CD4-positive, alpha-beta T cell treated with Interleukin-12 subunit alpha and Interleukin-12 subunit beta, for 1 hour (primary cell): ENCODE results near the gene TTBK2.
"Not testable (repeated sequence)": the region's sequence is repeated elsewhere in the genome, so short reads cannot be mapped to it uniquely, and the experiment has no call there.

Experiments used
- DNase-seq: peaks from one replicate; pipeline ENCODE4 v3.0.0-alpha.2; 2020

TTBK2 gene

DNA sequence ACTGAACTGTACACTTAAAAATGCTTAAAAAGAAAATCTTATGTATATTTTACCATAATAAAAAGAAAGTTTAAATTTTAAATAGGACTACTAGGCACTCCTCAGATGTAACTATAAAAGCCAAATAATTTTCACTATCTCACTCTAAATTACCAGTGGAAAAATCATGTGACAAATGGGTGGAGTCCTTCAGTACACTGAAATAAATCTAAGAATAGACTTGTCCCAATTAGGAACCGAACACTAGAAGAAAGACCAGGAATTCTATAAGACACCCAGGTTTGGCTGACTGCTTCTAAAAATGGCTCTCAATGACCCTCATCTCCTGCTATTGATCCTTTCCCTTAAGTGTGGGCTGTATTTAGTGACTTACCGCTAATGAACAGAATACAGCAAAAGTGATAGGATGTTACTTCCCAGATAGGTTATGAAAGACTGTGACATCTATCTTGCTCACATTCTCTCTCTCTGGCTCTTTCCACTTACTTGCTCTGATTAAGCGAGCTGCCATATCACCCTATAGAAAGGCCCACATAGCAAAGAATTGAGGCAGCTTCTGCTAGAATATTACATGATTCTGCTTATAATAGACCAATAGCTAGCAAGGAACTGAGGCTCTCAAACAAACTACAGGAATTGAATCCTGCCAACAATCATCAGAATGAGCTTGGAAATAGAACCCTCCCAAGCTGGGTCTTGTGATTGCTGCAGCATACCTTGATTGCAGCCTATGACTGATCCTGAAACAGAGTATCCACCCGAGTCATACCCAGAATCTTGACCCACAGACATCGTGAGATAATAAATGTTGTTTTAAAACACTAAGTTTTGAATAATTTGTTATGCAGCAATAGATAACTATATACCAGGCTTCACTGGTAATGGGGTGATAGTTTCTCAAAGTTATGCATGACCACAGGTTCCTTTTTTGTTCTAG, 16.9 kb downstream of the TTBK2 start:
- no peak for DNase-seq

DNA sequence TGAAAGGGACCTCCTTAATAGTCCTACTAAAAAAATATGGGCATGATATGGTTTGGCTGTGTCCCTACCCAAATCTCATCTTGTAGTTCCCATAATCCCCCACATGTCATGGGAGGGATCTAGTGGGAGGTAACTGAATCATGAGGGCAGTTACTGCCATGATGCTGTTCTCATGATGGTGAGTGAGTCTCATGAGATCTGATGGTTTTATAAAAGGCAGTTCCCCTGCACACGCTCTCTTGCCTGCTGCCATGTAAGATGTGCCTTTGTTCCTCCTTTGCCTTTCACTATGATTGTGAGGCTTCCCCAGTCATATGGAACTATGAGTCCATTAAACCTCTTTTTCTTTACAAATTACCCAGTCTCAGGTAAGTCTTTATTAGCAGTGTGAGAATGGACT, 26.7 kb downstream of the TTBK2 start:
- DNase-seq: not testable (repeated sequence)

DNA sequence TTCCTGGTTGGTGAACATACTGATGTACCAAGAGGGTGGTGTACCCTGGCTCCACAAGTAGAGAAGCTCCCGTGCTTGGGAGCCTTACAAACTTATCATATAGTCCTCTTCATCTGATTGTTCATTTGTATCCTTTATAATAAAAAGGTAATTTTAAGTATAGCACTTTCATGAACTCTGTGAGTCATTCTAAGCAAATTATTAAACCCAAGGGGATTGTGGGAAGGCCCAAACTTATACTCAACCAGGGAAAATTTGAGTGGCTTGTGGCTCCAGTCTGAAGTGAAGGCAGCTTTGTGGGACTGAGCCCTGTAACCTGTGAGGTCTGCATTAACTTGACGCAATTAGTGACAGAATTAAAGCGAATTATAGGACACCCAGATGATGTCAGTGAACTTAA, 29.0 kb downstream of the TTBK2 start:
- no peak for DNase-seq

DNA sequence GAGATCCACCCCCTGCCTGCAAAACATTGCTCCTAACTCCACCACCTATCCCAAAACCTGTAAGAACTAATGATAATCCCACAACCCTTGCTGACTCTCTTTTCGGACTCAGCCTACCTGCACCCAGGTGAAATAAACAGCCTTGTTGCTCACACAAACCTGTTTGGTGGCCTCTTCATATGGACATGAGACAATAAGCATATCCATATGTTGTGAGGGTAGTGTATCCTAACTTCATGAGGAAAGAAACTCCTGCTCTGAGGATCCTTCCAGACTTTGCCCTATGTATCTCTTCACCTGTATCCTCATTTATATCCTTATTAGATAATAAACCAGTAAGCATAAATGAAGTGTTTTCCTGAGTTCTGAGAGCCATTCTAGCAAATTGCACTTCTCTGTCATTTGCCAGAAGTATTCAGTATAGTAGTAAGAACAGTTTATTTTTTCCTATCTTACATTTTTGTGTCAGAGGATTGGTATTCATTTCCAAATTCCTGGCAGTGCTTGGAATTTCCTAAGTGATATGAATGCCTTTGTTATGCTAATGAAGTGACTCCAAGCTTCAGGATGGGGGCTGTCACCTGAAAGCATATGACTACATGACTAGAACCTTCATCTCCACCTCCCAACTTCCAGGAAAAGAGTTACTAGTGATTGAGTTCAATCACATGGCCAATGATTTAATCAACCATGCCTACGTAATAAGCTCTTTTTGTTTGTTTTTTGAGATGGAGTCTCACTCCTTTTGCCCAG, 30.2 kb downstream of the TTBK2 start:
- DNase-seq: no peak

DNA sequence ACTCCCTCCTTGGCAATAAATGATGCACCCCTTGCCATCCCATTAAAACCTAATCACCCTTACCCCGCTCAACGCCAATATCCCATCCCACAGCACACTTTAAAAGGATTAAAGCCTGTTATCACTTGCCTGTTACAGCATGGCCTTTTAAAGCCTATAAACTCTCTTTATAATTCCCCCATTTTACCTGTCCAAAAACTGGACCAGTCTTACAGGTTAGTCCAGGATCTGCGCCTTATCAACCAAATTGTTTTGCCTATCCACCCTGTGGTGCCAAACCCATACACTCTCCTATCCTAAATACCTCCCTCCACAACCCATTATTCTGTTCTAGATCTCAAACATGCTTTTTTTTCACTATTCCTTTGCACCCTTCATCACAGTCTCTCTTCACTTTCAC, 33.2 kb downstream of the TTBK2 start:
- not testable (repeated sequence) for DNase-seq

DNA sequence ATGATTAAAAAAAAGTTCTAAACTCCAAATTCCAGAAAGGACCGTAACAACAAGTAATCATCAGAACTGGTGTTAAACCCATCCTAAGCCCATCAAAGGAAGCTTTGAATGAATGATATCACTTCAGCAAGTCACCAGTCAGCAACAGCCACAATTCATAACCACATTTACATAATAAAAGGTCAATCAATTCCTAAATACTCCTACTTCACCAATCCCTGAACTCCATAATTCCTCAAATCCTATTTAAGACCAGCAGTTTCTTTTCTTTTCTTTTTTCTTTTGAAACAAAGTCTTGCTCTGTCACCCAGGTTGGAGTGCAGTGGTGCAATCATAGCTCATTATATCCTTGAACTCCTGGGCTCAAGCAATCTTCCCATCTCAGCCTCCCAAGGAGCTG, 40.5 kb downstream of the TTBK2 start:
- no peak for DNase-seq

DNA sequence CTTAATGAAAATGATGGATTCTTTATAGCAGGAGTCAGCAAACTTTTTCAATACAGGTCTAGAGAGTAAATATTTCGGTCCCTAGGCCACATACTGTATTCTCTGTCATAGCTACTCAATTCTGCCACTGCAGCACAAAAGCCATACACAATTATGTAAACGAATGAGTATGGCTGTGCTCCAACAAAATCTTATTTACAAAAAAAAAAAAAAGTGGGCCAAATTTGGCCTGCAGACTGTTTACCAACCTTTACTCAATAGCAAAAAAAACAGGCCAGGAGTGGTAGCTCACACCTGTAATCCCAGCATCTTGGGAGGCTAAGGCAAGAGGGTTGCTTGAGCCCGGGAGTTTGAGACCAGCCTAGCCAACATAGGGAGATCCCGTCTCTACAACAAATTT, 41.1 kb downstream of the TTBK2 start:
- no peak for DNase-seq

DNA sequence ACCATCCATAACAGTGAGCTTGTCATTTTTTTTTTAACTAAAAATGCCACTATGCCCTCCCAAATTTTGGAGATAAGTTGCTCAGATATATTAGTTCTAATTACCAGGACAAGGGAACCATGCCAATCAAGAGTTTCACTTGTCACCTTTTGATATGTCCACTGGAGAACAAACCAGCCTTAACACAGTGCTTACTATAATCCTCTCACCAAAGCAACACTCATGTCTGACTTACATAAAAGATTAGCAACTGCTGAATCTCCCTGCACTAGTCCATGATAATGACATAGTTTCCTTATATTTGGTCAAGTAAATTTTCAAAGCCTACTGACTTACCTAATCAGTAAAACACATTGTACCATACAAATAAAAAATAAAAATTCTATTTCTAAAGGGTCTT, 44.4 kb downstream of the TTBK2 start:
- DNase-seq: no peak

DNA sequence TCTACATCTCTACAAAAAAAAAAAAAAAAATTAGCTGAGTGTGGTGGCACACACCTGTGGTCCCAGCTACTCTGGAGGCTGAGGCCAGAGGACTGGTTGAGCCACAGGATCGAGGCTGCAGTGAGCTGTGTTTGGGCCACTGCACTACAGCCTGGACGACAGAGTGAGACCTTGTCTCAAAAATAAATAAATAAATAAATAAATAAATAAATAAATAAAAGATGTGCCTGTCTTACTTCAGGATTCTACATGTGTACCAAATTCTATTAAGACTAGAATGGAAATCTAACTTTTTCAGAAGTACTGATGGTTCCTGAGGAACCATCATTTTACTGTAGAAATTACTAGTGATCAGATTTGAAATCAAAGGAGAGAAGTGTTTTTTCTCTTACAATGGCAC, 51.9 kb downstream of the TTBK2 start:
- no peak for DNase-seq

DNA sequence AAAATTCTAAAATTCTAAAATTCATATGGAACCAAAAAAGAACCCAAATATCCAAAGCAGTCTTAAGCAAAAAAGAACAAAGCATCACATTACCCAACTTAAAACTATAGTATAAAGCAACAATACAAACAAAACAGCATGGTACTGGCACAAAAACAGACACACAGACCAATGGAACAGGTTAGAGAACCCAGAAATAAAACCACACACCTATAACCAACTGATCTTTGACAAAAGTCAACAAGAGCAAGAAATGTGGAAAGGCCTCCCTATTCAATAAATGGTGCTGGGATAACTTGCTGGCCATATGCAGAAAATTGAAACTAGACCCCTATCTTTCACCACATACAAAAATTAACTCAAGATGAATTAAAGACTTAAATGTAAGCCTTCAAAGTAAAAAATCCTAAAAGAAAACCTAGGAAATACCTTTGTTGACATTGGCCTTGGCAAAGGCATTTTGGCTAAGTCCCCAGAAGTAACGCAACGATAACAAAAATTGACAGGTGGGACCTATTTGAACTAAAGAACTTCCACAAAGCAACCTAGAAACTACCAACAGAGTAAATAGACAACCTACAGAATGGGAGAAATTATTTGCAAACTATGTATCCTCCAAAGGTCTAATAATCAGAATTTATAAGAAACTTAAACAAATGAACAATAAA, 56.9 kb downstream of the TTBK2 start:
- DNase-seq: no peak

DNA sequence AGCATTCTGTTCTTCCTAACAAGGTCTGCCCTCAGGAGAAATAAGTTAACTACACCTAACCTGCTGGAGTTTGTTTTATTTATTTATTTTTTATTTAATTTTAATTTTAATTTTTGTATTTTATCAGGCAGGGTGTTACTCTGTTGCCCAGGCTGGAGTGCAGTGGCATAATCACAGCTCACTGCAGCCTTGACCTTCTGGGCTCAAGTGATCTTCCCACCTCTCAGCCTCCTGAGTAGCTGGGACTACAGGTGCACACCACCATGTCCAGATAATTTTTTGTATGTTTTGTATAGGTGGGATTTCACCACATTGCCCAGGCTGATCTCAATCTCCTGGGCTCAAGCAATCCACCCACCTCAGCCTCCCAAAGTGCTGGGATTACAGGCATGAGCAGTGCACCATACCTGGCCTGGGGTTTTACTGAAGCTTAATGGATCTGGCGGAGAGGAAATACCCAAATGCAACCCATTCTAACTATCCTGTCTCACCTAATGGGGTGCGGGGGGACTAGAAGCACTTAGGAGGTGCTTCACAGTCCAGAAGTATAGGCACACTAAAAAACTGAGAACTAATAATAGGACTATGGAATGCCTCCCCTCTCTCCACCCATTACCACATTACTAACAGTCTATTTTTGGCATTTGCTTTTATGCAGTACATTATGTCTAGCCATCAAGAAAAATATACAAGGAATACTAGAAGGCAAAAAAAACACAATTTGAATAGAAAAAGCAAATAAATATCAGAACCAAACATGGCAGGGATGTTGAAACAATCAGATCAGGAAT, 61.4 kb downstream of the TTBK2 start:
- DNase-seq: no peak

DNA sequence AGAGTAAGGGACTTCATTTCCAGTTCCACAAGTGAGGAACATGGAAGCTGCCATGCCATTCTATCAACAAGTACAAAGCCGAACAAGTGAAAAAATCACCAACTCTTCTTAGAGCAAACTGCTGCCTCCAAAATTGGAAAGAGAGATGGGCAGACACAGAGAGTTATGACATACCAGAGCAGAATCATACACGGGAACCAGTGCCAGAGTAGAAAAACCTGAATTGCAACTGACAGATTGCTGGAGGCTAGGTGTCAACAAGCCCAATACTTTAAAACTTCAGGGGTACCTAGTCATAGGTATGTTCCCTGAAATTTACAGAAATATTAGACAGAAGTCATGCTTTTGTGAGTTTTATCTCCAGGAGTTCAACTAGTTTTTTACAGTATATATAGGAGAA, 62.0 kb downstream of the TTBK2 start:
- DNase-seq: no peak

DNA sequence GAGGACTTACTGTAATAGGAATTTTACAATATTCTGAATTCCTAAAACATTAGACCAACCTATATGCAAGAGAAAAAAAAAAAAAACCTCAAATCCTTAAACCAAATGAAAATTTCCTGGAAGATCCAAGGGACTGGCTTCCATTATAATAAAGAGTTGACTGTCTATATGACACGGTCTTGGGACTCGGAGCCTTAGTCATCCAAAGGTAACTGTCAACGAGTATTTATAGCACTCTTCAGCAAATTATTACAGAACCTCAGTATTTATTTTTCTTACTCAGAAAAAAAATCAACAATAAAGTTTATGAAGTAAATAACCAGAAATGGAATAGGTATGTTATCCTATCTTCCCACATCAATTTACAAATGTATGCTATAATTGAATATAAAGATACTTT, 66.0 kb downstream of the TTBK2 start:
- DNase-seq: no peak

DNA sequence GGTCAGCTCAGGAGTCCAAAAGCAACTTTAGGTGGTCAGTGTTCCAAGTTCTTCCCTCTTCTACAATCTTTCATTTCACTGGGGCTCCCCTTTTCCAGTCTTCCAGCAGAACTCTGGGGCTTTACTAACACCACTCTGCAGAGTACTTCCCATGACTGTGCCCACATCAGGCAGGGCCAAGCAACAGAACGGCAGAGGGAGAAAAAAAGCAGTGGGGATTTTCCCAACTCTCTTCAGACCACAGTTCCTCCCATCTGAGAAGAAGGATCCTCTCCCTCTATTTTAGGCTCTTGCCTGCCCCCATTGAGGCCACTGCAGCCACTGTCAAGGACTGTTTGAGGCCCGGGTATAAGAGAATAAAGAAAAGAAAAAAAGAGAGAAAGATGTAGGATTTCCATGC, 70.7 kb downstream of the TTBK2 start:
- no peak for DNase-seq

DNA sequence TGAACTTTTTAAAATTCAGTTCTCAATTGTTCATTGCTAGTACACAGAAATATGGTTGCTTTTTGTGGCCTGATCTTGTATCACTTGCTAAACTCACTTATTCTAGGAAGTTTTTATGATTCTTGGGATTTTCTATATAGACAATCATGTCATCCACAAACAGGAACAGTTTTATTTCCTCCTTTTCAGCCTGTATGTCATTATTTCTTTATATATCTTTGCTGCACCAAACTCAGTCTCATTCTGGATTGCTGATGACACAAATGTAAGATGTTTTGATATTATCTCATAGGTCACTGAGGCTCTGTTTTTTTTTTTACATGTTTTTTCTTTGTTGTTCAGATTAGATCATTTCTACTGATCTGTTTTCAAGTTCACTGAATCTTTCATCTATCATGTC, 71.7 kb downstream of the TTBK2 start:
- DNase-seq: no peak

DNA sequence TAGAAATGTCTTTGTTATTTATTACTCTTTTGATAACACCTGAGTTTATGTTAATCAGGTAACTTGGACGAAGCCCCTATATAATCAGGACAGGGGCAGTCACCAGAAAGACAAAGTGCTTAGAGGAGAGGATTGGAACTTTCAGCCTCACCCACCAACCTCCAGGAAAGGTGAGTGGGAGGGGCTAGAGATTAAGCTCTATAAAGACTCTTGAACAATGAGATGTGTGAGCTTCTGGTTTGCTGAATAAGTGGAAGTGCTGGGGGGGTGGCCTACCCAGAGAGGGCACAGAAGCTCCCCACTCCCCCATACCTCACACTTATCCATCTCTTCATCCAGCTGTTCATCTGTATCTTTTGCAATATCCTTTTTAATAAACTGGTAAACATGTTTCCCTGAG, 73.9 kb downstream of the TTBK2 start:
- no peak for DNase-seq

DNA sequence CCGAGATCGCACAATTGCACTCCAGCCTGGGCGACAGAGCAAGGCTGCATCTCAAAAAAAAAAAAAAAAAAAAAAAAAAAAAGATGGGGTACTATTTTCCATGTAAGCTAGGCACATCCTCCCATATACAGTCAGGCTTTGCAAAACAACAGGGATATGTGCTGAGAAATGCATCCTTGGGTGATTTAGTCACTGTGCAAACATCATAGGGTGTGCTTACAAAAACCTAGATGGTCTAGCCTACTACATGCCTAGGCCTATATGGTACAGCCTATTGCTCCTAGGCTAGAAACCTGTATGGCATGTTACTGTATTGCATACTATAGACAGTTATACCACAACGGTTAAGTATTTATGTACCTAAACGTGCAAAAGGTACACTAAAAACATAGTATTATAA, 75.0 kb downstream of the TTBK2 start:
- DNase-seq: no peak

DNA sequence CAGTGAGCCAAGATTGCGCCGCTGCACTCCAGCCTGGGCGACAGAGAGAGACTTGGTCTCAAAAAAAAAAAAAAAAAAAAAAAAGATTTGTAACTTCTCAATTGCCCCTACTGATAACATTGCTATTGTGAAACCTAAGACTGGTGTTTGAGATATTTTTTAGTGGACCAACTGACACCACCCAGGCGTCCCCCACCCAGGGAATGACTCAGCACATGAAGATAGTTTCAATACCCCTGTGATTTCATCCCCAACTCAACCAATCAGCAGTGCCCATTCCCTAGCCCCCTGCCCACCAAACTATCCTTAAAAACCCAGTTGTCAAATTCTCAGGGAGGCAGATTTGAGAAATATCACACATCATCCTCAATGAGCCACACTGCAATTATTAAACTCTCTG, 76.9 kb downstream of the TTBK2 start:
- DNase-seq: no peak

DNA sequence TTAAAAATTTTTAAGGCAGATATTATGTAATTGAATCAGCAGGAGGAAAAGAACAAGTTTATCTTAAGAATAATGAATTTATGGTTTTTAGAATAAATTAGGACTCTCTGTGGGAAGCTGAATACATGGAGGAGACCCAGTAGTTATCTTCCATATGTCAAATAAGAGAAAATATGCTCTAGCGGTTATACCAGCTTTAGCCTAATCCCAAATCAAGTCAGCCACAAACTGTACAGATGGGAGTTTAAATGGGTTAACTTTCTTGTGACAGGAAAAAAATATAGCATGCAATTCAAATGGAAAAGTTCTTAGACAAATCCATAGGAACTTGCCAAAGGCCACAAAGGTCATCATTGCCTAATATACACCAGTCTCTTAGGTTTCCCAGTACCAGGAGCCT, 84.3 kb downstream of the TTBK2 start:
- DNase-seq: no peak

DNA sequence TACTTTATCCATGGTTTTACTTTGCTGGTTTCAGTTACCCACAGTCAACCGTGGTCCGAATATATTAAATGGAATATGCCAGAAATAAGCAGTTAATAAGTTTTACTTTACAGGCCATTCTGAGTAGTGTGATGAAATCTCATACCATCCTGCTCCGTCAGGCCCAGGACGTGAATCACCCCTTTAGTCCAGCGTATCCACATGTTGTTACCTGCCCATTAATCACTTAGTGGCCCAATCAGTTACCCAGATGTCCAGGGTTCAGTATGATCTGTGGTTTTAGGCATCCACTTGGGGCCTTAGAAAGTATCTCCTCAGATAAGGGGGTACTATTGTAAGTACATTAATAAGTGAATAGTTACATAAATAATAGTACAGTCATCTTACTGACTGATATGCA, 88.0 kb downstream of the TTBK2 start:
- DNase-seq: no peak

DNA sequence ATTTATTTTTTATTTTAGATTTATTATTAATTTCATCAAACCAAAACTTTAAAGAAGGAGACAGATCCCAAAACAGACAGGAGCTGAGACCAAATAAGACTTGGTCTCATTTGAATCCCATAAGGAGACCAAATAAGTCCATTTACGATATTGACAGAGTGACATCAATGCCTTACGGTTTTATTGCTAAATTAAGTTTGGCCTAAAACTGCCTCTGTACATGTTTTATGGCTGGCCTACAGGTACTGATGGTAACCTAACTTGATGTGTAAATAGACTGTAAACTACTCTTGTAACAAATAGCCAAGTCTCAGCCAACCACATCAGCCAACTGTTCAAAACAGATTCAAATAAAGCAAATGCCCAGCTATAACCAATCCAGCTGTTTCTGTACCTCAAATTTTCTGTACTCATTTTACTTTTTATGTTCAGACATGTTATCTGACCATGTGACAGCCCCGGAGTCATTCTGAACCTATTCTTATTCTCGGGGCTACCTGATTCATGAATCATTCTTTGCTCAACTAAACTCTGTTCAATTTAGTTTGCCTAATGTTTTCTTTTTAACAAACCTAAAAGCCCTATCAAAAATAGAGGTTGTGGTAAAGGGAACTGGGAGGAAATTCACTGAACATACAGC, 94.2 kb downstream of the TTBK2 start:
- DNase-seq: no peak

DNA sequence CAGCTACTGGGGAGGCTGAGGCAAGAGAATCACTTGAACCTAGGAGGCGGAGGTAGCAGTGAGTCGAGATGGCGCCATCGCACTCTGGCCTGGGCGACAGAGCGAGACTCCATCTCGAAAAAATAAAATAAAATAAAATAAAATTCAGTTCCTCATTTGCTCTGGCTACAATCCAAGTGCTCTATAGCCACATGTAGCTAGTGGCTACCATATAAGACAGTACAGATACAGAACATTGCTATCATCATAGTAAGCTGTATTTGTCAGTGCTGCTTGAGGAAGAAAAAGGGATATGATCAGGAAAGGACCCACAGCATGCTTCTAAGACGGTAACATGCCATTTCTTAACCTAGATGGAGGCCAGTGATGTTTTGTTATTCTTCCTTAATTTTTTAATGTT, 95.0 kb downstream of the TTBK2 start:
- no peak for DNase-seq
